Neutrophil (primary cell): ENCODE measurements around the gene THSD7B.

Source experiments
- H3K27ac ChIP-seq: fragments of 200-600 bp; sonication (generic); 2 replicates; pipeline ENCODE4 v1.5.1; 2016; ENCODE audit warnings: mild to moderate bottlenecking, moderate library complexity
- H3K27me3 ChIP-seq: fragments of 200-600 bp; sonication (generic); 2 replicates; pipeline ENCODE4 v1.6.0; 2016; ENCODE audit warnings: mild to moderate bottlenecking
- H3K36me3 ChIP-seq: fragments of 200-600 bp; sonication (generic); 2 replicates; pipeline ENCODE4 v1.5.1; 2017
- H3K4me1 ChIP-seq, 2 experiments: fragments of 200-600 bp in 1 of 2; sonication (generic) in 1 of 2; 1 replicate in 1 of 2; 2 replicates in 1 of 2; pipeline versions ENCODE4 v1.5.1 to v1.6.1; 2013 to 2016; ENCODE audit warnings: low read depth in 1 of 2, low read length in 1 of 2, mild to moderate bottlenecking in 1 of 2, moderate library complexity in 1 of 2; ENCODE audit not compliant: control insufficient read depth in 1 of 2, insufficient read depth in 1 of 2
- H3K4me3 ChIP-seq, 2 experiments: fragments of 200-600 bp in 1 of 2; sonication (generic) in 1 of 2; 1 replicate in 1 of 2; 2 replicates in 1 of 2; pipeline ENCODE4 v1.5.1; 2013 to 2016; ENCODE audit warnings: low read depth in 1 of 2, low read length in 1 of 2, mild to moderate bottlenecking in 1 of 2, moderate library complexity in 1 of 2
- H3K9me3 ChIP-seq: fragments of 200-600 bp; sonication (generic); 2 replicates; pipeline ENCODE4 v1.5.1; 2016
- CTCF ChIP-seq: fragments of 200-600 bp; sonication (generic); IDR thresholded peaks from 2 replicates; pipeline ENCODE4 v1.5.1; 2016; ENCODE audit warnings: antibody characterized with exemption

Gene THSD7B

GRCh38 chr2:137644731-137645130 lies 879.4 kb downstream of the THSD7B start:
- H3K9me3 ChIP-seq: no peaks in the 10 kb centered on the region
- H3K27me3 ChIP-seq: no peaks in the 10 kb centered on the region
- H3K27ac ChIP-seq: no peak overlapping the region
- no peak overlapping the region for H3K4me3 ChIP-seq
- TF ChIP-seq CTCF: no peak
- H3K36me3 ChIP-seq: no peaks in the 10 kb centered on the region
- H3K4me1 ChIP-seq: no peaks in the 10 kb centered on the region

GRCh38 chr2:137654046-137654445 lies 888.7 kb downstream of the THSD7B start:
- H3K4me1 ChIP-seq: no peaks in the 10 kb centered on the region
- no peaks in the 10 kb centered on the region for H3K27me3 ChIP-seq
- no peak overlapping the region for H3K27ac ChIP-seq
- no peak for TF ChIP-seq CTCF
- H3K9me3 ChIP-seq: no peaks in the 10 kb centered on the region
- H3K4me3 ChIP-seq: no peak overlapping the region
- no peaks in the 10 kb centered on the region for H3K36me3 ChIP-seq

- Histone ChIP-seq H3K9me3 (no peaks in the 10 kb centered on the region), H3K27me3 (no peaks in the 10 kb centered on the region), H3K4me3 (no peak overlapping the region), H3K36me3 (no peaks in the 10 kb centered on the region), H3K27ac (no peak overlapping the region), H3K4me1 (no peaks in the 10 kb centered on the region)
- TF ChIP-seq CTCF: no peak
These were observed 890.5 kb downstream of the THSD7B start for GRCh38 chr2:137655814-137656213.

GRCh38 chr2:137658433-137658832 lies 893.1 kb downstream of the THSD7B start:
- Histone ChIP-seq H3K36me3 (no peaks in the 10 kb centered on the region), H3K4me1 (no peaks in the 10 kb centered on the region), H3K27ac (no peak overlapping the region), H3K4me3 (no peak overlapping the region), H3K9me3 (no peaks in the 10 kb centered on the region), H3K27me3 (no peaks in the 10 kb centered on the region)
- TF ChIP-seq CTCF: no peak

- Histone ChIP-seq H3K9me3 (no peaks in the 10 kb centered on the region), H3K4me3 (no peak overlapping the region), H3K27me3 (no peaks in the 10 kb centered on the region), H3K27ac (no peak overlapping the region), H3K4me1 (no peaks in the 10 kb centered on the region), H3K36me3 (no peaks in the 10 kb centered on the region)
- no peak for TF ChIP-seq CTCF
These were observed 894.3 kb downstream of the THSD7B start for GRCh38 chr2:137659616-137660015.

GRCh38 chr2:137670111-137670510 lies 904.8 kb downstream of the THSD7B start:
- no peak overlapping the region for H3K27ac ChIP-seq
- H3K27me3 ChIP-seq: no peaks in the 10 kb centered on the region
- no peaks in the 10 kb centered on the region for H3K4me1 ChIP-seq
- no peaks in the 10 kb centered on the region for H3K36me3 ChIP-seq
- H3K4me3 ChIP-seq: no peak overlapping the region
- TF ChIP-seq CTCF: no peak
- H3K9me3 ChIP-seq: no peaks in the 10 kb centered on the region
